ENCODE data around the gene ELOB.

ELOB gene

GRCh38 chr16:2810651-2811050 is 33.6 kb upstream of the ELOB start:
- DNase-seq (ENCODE audit: low read depth in 2 of 2), result no peak
- TF ChIP-seq CTCF (IDR thresholded peaks at IDR 0.05; ENCODE audit: low read depth, low read length), result no peak
- H3K4me3 ChIP-seq (replicated peaks in 1 of 2; ENCODE audit: low read depth in 2 of 2, low read length in 2 of 2), result no peak overlapping the region

GRCh38 chr16:2809149-2809760 is 32.2 kb upstream of the ELOB start:
- no peak overlapping the region for H3K4me3 ChIP-seq (replicated peaks in 1 of 2; ENCODE audit: low read depth in 2 of 2, low read length in 2 of 2)
- DNase-seq (ENCODE audit: low read depth in 2 of 2), result no peak
- TF ChIP-seq CTCF (IDR thresholded peaks at IDR 0.05; ENCODE audit: low read depth, low read length), result no peak

GRCh38 chr16:2808181-2808580 is 31.1 kb upstream of the ELOB start:
- H3K4me3 ChIP-seq (replicated peaks in 1 of 2; ENCODE audit: low read depth in 2 of 2, low read length in 2 of 2), result no peak overlapping the region
- no peak for TF ChIP-seq CTCF (IDR thresholded peaks at IDR 0.05; ENCODE audit: low read depth, low read length)
- no peak for DNase-seq (ENCODE audit: low read depth in 2 of 2)

- TF ChIP-seq CTCF (IDR thresholded peaks at IDR 0.05; ENCODE audit: low read depth, low read length), result no peak
Observed at GRCh38 chr16:2806286-2806685, 29.2 kb upstream of the ELOB start.

GRCh38 chr16:2804728-2805127 is 27.6 kb upstream of the ELOB start:
- no peak for DNase-seq (ENCODE audit: low read depth in 2 of 2)
- TF ChIP-seq CTCF (IDR thresholded peaks at IDR 0.05; ENCODE audit: low read depth, low read length), result no peak
- H3K4me3 ChIP-seq (replicated peaks in 1 of 2; ENCODE audit: low read depth in 2 of 2, low read length in 2 of 2), result no peak overlapping the region

More at GRCh38 chr16:2806286-2806685, 29.2 kb upstream of the ELOB start:
- DNase-seq (ENCODE audit: low read depth in 2 of 2), result no peak
- H3K4me3 ChIP-seq (replicated peaks in 1 of 2; ENCODE audit: low read depth in 2 of 2, low read length in 2 of 2), result no peak overlapping the region

- no peak for DNase-seq (ENCODE audit: low read depth in 2 of 2)
- no peak overlapping the region for H3K4me3 ChIP-seq (replicated peaks in 1 of 2; ENCODE audit: low read depth in 2 of 2, low read length in 2 of 2)
- TF ChIP-seq CTCF (IDR thresholded peaks at IDR 0.05; ENCODE audit: low read depth, low read length), result no peak
Observed at GRCh38 chr16:2803545-2804195, 26.6 kb upstream of the ELOB start.
